Measurements from ENCODE around the gene SPRYD3. TPM values are rescaled to one million over a fixed set of nuclear protein-coding genes. Genes with fewer than 3 reads are reported as not detected.

SPRYD3 gene
- total RNA-seq, 1 donor from 2014 or later: 41.2 TPM

Other genes starting within 250 kb of the SPRYD3 start
- gene KRT79, start 245.1 kb downstream of the SPRYD3 start, total RNA-seq: not detected in 2 replicates
- gene KRT78, start 230.4 kb downstream of the SPRYD3 start, total RNA-seq: not detected in 2 replicates
- gene KRT8, start 174.3 kb downstream of the SPRYD3 start, total RNA-seq: 0.23 TPM in 1 of 2 replicates, not detected in the other
- gene KRT18, start 130.3 kb downstream of the SPRYD3 start, total RNA-seq: 3.2 and 3.9 TPM in 2 replicates
- gene EIF4B, start 72.9 kb downstream of the SPRYD3 start, total RNA-seq: 463 and 473 TPM in 2 replicates
- 2.7 and 3.1 TPM in 2 replicates for gene TNS2, start 29.3 kb downstream of the SPRYD3 start, total RNA-seq
- gene IGFBP6, start 18.3 kb upstream of the SPRYD3 start, total RNA-seq: 0.81 TPM in 1 of 2 replicates, not detected in the other
- gene SOAT2, start 24.1 kb upstream of the SPRYD3 start, total RNA-seq: not detected in 2 replicates
- 48.1 and 52.8 TPM in 2 replicates for gene ZNF740, start 101.3 kb upstream of the SPRYD3 start, total RNA-seq
- 21.7 and 22.6 TPM in 2 replicates for gene CSAD, start 101.5 kb upstream of the SPRYD3 start, total RNA-seq
- 258 and 266 TPM in 2 replicates for gene ITGB7, start 127.9 kb upstream of the SPRYD3 start, total RNA-seq
- 58.6 and 61.6 TPM in 2 replicates for gene RARG, start 152.8 kb upstream of the SPRYD3 start, total RNA-seq
- gene ESPL1, start 188.9 kb upstream of the SPRYD3 start, total RNA-seq: 61.2 and 68.4 TPM in 2 replicates
- gene PFDN5, start 216.2 kb upstream of the SPRYD3 start, total RNA-seq: 344 and 350 TPM in 2 replicates
- gene MYG1, start 220.3 kb upstream of the SPRYD3 start, total RNA-seq: 107 and 111 TPM in 2 replicates
- gene AAAS, start 242.2 kb upstream of the SPRYD3 start, total RNA-seq: 81.4 and 85.7 TPM in 2 replicates

All from activated T-helper 1 cell treated with anti-CD3 and anti-CD28 coated beads, Interleukin-12 subunit alpha, Interleukin-12 subunit beta, Interleukin-2, Interleukin-4 antibody, amounts not matched to agents 30 ng/mL and 10 ng/mL and 1 ng/mL, durations not matched to agents 14 hours and 24 hours and 36 hours (primary cell).